Stimulated activated CD8-positive, alpha-beta memory T cell treated with anti-CD3 and anti-CD28 coated beads, Interleukin-4, amount 100 ng/mL, for 4 hours (primary cell): Measurements from ENCODE around the gene ARL14.

Source experiments
- DNase-seq, 2 donors: peaks; one replicate each; pipeline ENCODE4 v3.0.0-alpha.2; 2020; ENCODE audit warnings: low read depth in 2 of 2, low spot score in 1 of 2

Gene ARL14

DNA sequence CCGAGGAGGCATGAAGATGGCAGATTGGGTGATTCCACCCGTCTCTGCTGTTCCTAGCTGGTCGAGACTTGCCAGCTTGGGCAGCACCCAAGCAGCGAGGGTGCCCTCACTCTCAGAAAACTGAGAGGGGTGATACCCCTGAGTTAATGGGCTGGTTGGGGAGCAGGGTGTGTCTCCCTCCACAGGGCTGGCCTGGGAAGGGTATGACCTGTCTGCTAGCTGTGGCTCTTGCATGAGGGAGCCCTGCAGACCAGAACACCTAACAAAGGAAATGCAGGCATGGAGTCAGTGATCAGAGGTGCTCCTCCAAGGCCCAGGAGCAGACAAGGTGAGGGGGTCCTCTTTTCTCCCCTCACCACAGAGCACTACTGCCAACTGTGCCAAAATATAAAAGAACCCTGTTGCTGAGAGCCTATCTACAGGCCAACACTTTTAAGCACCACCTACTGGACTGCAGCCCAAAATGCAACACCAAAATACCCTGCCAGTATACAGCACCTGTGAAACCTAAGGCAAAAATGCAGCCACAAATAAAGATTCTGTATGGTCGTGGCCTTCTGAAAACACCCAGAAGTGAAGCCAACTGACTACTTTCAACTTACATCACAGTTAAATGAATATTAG, 43.3 kb downstream of the ARL14 start:
- DNase-seq: no peak

DNA sequence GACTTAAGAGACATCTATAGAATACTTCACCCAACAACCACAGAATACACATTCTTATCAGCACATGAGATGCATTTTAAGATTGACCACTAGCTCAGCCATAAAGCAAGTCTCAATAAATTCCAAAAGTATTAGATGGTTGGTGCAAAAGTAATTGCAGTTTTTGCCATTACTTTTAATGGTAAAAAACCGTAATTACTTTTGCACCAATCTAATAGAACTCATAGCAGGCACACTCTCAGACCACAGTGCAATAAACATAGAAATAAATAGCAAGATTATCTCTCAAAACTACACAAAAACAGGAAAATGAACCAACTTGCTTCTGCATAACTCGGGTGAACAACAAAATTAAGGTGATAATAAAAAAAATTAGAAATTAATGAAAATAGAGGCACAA, 45.4 kb downstream of the ARL14 start:
- DNase-seq: no peak

DNA sequence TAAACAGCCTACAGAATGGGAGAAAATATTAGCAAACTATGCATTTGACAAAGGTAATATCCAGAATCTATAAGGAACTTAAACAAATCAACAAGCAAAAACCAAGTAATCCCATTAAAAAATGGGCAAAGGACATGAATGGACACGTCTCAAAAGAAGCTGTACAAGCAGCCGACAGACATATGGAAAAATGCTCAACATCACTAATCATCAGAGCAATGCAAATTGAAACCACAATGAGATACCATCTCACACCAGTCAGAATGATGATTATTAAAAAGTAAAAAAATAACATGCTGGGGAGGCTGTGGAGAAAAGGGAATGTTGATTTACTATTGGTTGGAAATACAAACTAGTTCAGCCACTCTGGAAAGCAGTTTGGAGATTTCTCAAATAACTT, 48.4 kb downstream of the ARL14 start:
- DNase-seq: no peak
